Stimulated activated naive CD8-positive, alpha-beta T cell treated with anti-CD3 and anti-CD28 coated beads, Interleukin-15, amount 100 ng/mL, for 72 hours (primary cell): ENCODE measurements around the gene OXER1.

Experiments used
- ATAC-seq: fragments of 150-1000 bp; cut with Tn5 transposase; 2 replicates; pipeline ENCODE4 v1.10.0; 2021; ENCODE audit warnings: mild to moderate bottlenecking, moderate library complexity
- DNase-seq, 2 donors: peaks; one replicate each; pipeline ENCODE4 v3.0.0; 2021 to 2022
- H3K27ac Mint-ChIP-seq, 2 donors: one replicate each; pipeline ENCODE4 v1.8.0; 2022; ENCODE audit warnings: mild to moderate bottlenecking in 2 of 2, mixed read lengths in 2 of 2, moderate library complexity in 2 of 2
- H3K27me3 Mint-ChIP-seq: one replicate; pipeline ENCODE4 v1.8.0; 2022; ENCODE audit warnings: mixed read lengths
- H3K4me1 Mint-ChIP-seq: one replicate; pipeline ENCODE4 v1.8.0; 2022; ENCODE audit warnings: mild to moderate bottlenecking, mixed read lengths
- H3K4me3 Mint-ChIP-seq, 2 donors: one replicate each; pipeline ENCODE4 v1.8.0; 2022; ENCODE audit warnings: mild to moderate bottlenecking in 2 of 2, mixed read lengths in 2 of 2, moderate library complexity in 1 of 2
- H3K9me3 Mint-ChIP-seq, 2 donors: one replicate each; pipeline ENCODE4 v1.8.0; 2022; ENCODE audit warnings: mixed read lengths in 2 of 2

The OXER1 gene

GRCh38 chr2:42797281-42797680 lies 33.3 kb upstream of the OXER1 start:
- Mint-ChIP-seq H3K4me3 (no peak overlapping the region), H3K9me3 (no peaks in the 10 kb centered on the region), H3K4me1 (peaks cover 69% of the 10 kb centered on the region), H3K27ac (no peak overlapping the region), H3K27me3 (peaks cover 20% of the 10 kb centered on the region)
- DNase-seq (no peak), ATAC-seq (no peak)

DNA sequence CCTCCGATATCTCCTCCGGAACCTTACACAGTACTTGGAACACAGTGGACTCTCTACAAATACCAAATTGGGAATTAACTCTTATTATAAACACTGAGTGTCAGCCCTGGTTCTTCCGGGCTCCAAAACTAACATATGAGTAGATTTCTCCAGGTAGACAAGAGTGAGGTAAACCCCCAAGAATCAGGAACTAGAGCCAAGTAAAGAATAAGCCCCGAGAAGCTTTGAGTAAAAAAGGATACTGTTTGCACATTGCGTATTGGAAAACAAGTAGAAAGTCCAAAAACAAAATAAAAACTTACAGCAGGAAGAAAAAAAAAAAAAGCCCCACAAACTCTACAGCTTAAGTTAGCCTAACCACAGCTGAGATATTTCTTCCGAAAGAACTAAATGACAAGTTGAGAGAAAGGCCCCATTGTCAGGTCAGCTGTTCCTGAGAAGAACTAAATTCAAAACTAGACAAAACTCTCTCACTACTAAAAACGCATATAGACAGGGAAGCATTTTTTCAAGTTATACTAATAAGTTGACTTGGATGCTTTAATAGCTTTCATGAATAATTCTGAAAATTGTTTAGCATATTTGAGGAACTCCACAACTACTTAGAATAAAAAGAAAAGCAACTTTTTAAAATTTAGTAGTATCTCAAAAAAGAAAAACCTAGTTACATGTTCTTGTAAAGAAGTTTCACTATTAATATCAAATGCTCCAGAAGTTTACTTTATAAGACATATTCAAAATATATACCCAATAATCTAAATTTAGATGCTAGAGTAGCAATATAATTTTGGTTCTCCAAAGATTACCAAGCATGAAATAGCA lies 32.7 kb upstream of the OXER1 start:
- DNase-seq = no peak
- Mint-ChIP-seq H3K9me3 (no peaks in the 10 kb centered on the region), H3K27ac (peak overlapping the region; percentile 49 to 90), H3K27me3 (peaks cover 26% of the 10 kb centered on the region), H3K4me1 (peaks cover 73% of the 10 kb centered on the region), H3K4me3 (peak overlapping the region in 1 of 2 donors; percentile 12)
- peak; percentile 51 for ATAC-seq

- Mint-ChIP-seq H3K9me3 (no peaks in the 10 kb centered on the region), H3K27me3 (peaks cover 34% of the 10 kb centered on the region), H3K27ac (peak overlapping the region in 1 of 2 donors; percentile 21), H3K4me1 (peaks cover 73% of the 10 kb centered on the region), H3K4me3 (peak overlapping the region in 1 of 2 donors; percentile 24)
- ATAC-seq = no peak
- no peak for DNase-seq
Observed at GRCh38 chr2:42795841-42796301, 31.9 kb upstream of the OXER1 start.

DNA sequence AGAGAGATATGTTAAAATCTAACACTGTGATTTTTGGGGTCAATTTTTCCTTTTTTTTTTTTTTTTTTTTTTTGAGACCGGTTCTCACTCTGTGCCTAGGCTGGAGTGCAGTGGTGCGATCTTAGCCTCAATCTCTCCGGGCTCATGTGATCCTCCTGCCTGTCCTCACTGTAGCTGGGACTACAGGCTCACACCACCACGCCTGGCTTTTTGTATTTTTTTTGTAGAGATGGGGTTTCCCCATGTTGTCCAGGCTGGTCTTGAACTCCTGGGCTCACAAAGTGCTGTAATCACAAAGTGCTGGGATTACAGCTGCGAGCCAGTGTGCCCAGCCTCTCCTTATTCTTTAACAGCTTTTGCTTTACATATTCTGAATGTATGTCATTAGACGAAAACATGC lies 31.3 kb upstream of the OXER1 start:
- no peaks in the 10 kb centered on the region for H3K9me3 Mint-ChIP-seq
- no peak for ATAC-seq
- no peak overlapping the region for H3K4me3 Mint-ChIP-seq
- peaks cover 40% of the 10 kb centered on the region for H3K27me3 Mint-ChIP-seq
- peaks cover 67% of the 10 kb centered on the region for H3K4me1 Mint-ChIP-seq
- no peak overlapping the region for H3K27ac Mint-ChIP-seq
- no peak for DNase-seq

DNA sequence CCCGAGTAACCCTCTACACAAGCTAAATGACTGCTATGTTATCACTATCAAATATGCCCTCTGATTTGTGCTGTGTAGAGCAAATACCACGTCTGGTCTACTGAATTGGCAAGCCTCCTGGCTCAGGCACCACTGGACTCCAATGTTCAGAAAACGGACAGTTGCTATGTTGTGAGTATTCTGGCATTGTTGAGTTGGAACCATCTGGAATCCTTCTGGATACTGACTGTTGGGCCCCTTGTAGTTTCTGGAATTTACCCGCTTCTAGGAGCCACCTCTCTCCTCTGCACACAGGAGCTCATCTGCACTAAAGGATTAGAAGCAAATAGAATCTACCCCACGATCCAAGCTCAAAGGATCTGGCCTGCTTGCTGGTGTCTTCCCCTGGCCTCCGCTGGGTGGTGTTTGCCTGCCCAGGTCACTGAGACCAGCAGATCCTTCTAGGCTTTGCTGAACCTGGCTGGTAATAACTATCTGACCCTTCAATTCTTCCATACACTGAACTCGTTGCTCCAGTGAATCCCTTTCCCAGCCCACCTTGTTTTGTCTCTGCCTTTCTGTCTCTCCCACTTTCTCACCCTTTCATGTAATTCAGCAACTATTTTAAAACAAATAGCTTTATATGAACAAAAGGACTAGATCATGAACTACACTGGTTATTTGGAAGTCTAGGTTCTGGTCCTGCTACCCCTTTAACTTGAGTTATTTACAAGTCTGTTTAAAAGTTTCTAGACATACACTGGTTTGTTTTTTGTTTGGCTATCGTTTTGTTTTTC lies 30.5 kb upstream of the OXER1 start:
- Mint-ChIP-seq H3K4me1 (peaks cover 59% of the 10 kb centered on the region), H3K27ac (no peak overlapping the region), H3K4me3 (peak overlapping the region in 1 of 2 donors; percentile 90), H3K27me3 (peaks cover 47% of the 10 kb centered on the region), H3K9me3 (no peaks in the 10 kb centered on the region)
- no peak for ATAC-seq
- no peak for DNase-seq

DNA sequence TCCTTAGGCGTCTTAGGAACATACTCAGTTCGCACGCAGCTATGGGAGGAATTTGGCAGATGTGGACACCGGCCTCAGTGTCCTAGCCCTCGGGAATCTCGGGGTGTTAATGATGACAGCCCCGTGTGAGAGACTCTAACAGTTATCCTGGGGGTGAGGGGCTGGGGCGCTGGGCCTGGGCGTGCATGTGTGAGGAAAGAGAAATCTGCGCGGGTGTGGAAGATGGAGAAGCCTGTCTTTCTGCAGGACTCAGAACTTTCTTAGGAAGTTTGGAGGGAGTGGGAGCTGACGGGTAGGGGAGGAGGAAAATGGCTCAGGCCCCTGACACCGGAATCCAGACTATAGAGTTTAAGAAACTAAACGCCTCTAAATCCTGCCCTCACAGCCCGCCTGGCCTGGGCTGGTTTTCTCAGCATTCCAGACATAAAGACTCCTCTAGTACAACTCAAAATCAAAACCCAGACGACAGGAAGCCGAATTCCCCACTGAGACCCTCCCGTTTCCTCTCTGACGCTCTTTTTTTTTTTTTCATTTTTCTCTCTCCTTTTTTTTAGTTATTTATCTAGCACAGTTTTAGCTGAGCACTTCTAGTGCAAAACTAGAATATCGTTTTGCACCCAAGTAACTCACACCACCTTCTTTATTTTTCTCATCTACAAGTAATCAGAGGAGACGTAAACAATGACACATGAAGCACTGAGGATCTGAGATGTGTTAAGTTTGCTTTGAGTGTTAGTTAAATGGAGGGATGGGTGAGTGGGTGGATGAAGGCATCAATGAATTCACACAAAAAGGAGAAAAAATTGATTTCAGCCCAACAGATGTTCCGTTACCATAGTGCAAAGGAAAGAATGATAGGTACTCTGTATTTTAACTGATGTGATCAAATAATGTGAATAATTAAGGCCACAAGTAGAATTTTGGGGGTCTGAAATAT lies 29.7 kb upstream of the OXER1 start:
- H3K27ac Mint-ChIP-seq = no peak overlapping the region
- peaks cover 47% of the 10 kb centered on the region for H3K27me3 Mint-ChIP-seq
- ATAC-seq = no peak
- peak overlapping the region; percentile 80 to 90 for H3K4me3 Mint-ChIP-seq
- no peak for DNase-seq
- peaks cover 60% of the 10 kb centered on the region for H3K4me1 Mint-ChIP-seq
- H3K9me3 Mint-ChIP-seq = no peaks in the 10 kb centered on the region

DNA sequence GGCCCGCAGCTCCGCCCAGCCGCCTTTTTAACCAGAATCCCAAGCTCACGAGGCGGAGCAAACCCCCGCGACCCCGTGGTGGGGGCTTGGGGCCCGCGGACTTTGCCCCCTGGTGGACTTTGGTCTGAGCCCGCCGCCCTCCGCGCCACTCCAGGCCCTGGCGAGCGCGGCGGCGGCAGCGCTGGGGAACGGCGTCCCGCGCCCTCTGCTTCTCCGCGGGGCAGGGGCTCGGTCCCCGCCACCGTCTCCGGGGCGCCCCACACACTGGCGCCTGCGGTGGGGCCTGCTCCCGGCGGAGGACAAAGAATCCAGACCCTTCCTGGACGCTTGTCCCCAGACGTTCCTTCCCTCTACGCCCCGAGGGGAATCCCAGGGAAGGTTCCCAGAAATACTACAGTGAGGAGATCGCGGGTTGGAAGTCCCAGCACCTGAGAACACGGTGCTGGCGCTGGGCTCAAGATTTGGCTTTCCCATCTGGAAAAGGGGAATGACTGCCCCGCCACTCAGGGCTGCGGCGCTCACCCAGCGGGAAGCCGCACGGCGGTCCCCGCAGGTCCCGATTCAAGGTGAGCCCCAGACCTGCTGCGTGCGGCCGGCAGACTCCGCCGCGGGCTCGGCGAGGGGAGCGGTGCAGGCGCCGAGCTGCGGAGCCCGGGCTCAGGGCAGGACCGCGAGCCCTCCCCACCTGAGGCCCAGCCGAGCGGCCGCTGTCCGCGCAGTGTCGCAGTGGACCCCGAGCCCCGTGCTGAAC lies 28.8 kb upstream of the OXER1 start, which contains the start of gene HAAO:
TSS of gene HAAO (minus strand) at position 1 of the 751 bp plus-strand sequence. CDS start 47 bp downstream, outside the sequence.
- Mint-ChIP-seq H3K27ac (peak within 1 kb of the TSS; percentile 14 to 93), H3K9me3 (no peaks in the 10 kb centered on the region), H3K27me3 (peaks cover 47% of the 10 kb centered on the region), H3K4me3 (peak within 1 kb of the TSS; percentile 80 to 90), H3K4me1 (peaks cover 68% of the 10 kb centered on the region)
- peak; percentile 39 to 41 for DNase-seq
- peak; percentile 68 for ATAC-seq

DNA sequence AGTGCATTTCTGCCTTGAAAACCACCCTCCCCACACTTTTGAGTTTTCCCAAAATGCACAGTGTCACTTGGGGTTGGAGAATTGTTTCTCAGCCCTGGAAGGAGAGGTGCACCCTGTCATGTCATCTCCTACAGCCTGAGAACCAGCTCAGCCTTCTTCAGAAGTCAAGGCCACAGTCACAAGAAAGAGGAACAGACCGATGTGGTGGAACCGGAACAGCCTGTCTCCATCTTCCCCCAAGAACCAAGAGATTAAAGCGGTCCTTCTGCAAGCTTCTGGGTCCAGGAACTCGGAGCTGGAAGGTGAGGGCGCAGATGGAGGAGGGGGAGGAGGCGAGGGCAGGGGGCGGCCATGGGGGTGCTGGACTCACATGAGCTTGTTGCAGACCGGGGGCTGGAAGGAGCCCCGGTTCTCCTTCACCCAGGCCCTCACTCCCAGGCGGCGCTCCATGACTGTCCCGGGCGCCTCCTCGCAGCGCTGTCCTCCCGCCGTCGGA lies 28.2 kb upstream of the OXER1 start:
- peak; percentile 55 for ATAC-seq
- no peak for DNase-seq
- Mint-ChIP-seq H3K27ac (peak overlapping the region; percentile 14 to 93), H3K4me3 (peak overlapping the region; percentile 80 to 90), H3K9me3 (no peaks in the 10 kb centered on the region), H3K27me3 (peaks cover 47% of the 10 kb centered on the region), H3K4me1 (peaks cover 72% of the 10 kb centered on the region)

- ATAC-seq (no peak), DNase-seq (no peak)
- Mint-ChIP-seq H3K4me1 (peaks cover 70% of the 10 kb centered on the region), H3K9me3 (no peaks in the 10 kb centered on the region), H3K4me3 (peak overlapping the region; percentile 80 to 90), H3K27me3 (peaks cover 47% of the 10 kb centered on the region), H3K27ac (no peak overlapping the region)
Observed at GRCh38 chr2:42791606-42792005, 27.7 kb upstream of the OXER1 start.

DNA sequence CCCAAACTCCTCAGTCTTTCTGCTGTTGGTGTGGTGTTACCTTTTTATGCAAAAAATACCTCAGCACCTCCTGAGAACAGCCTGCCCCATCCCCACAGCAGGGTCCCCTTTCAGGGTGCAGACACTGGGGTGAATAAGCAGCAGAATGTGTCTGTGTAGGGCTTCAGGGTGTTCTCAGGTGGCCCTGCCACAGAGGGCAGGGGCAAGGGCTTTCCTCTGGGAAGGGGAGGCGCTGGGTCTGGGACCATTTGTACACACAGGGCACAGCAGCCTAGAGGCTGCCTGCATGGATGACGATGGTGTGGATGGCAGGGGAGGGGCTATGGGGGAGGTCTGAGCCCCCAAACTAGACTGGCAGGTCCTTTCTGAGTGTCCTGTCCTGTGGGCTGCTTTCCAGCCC lies 25.8 kb upstream of the OXER1 start:
- Mint-ChIP-seq H3K27me3 (peaks cover 47% of the 10 kb centered on the region), H3K27ac (no peak overlapping the region), H3K4me3 (no peak overlapping the region), H3K9me3 (no peaks in the 10 kb centered on the region), H3K4me1 (peaks cover 52% of the 10 kb centered on the region)
- ATAC-seq = no peak
- DNase-seq = no peak

- peaks cover 44% of the 10 kb centered on the region for H3K4me1 Mint-ChIP-seq
- H3K9me3 Mint-ChIP-seq = no peaks in the 10 kb centered on the region
- peak overlapping the region in 1 of 2 donors; percentile 40 for H3K27ac Mint-ChIP-seq
- peaks cover 39% of the 10 kb centered on the region for H3K27me3 Mint-ChIP-seq
- no peak overlapping the region for H3K4me3 Mint-ChIP-seq
- no peak for DNase-seq
- ATAC-seq = no peak
Observed at GRCh38 chr2:42788882-42789281, 24.9 kb upstream of the OXER1 start.

DNA sequence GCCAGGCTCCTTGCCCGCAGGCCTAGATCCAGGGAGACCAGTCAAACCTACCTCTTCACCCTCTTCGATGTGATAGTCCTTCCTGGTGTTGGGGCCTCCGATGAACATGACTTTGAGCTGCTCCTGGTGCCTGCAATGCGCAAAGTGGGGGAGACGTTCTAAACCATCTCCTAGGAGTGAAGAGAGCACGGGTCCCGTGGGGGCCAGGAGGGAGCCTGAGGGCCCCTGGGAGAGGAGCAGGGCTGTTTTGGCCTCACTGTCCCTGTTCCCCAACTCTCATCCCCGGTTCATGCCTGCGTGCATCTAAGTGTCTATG lies 24.5 kb upstream of the OXER1 start:
- H3K4me1 Mint-ChIP-seq = peaks cover 40% of the 10 kb centered on the region
- DNase-seq (no peak), ATAC-seq (no peak)
- peak overlapping the region in 1 of 2 donors; percentile 40 for H3K27ac Mint-ChIP-seq
- H3K9me3 Mint-ChIP-seq = no peaks in the 10 kb centered on the region
- H3K4me3 Mint-ChIP-seq = no peak overlapping the region
- H3K27me3 Mint-ChIP-seq = peaks cover 35% of the 10 kb centered on the region

DNA sequence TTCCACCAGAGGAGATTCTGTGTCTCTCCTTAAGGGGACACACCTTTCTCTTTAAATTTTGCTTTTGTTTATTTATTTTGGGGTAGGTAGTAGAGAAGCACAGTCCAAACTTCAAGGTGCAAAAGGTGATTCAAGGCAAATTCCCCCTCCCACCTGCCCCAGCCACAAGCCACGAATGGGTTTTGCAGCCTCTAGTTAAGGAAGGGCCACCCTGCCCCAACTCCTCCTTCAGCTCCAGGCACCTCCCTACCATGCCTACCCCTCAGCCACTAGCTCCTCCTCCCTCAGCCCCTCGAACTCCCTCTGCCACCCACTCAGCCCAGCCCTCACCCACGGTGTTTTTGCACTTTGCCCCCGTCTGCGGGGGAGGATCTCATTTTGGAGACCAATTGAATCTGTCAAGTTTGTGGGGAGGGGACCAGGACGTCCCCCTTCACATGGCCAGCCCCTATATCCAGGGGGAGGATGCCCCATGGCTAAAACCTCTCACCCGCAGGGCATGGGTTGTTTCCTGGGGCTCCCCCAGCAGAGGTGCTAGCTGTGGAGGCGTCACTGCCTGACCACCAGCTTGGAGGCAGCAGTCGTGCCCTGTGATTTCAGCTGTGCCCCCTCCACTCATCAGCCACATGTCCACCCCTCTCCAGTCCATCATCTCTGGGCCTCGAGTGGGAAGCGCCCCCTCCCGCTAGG lies 24.0 kb upstream of the OXER1 start:
- Mint-ChIP-seq H3K27ac (no peak overlapping the region), H3K4me1 (peaks cover 35% of the 10 kb centered on the region), H3K27me3 (peaks cover 30% of the 10 kb centered on the region), H3K9me3 (no peaks in the 10 kb centered on the region), H3K4me3 (peak overlapping the region; percentile 3 to 9)
- ATAC-seq (peak; percentile 64), DNase-seq (peak in 1 of 2 donors; percentile 29)

- Mint-ChIP-seq H3K4me3 (no peak overlapping the region), H3K27ac (no peak overlapping the region)
- peak; percentile 2 for ATAC-seq
Observed at GRCh38 chr2:42787424-42787787, 23.5 kb upstream of the OXER1 start.

More at GRCh38 chr2:42787424-42787787, 23.5 kb upstream of the OXER1 start:
- Mint-ChIP-seq H3K4me1 (peaks cover 34% of the 10 kb centered on the region), H3K9me3 (no peaks in the 10 kb centered on the region), H3K27me3 (peaks cover 29% of the 10 kb centered on the region)
- DNase-seq = no peak
